HG03060 (cell line): ENCODE results near the gene NRCAM.

Source experiments
- ATAC-seq: cut with Tn5 transposase; IDR thresholded peaks from one replicate; pipeline ENCODE4 v1.9.1; 2021; ENCODE audit warnings: low read depth, moderate number of reproducible peaks; ENCODE audit not compliant: unreplicated experiment

Gene NRCAM

GRCh38 chr7:108181073-108181985 is 274.9 kb downstream of the NRCAM start:
- ATAC-seq = no peak

GRCh38 chr7:108178398-108178797 is 277.8 kb downstream of the NRCAM start:
- no peak for ATAC-seq

DNA sequence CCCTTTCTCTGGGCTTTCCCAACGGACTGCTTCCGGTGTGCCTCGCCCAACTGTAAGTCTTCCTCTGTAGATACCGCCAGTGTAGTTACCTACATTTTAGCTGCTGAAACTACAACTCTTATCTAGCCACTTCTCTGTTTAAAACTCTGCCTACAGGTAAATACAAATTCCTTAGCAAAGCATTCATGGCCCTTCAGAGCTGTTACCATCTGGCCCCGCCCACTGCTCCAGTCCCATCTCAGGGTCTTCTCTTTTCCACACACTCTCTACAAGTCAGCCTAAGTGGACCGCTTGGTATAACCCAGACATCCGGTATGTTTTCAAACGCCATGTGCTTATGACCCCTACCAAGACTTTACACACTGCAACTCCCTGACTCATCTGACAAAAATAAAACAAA is 285.1 kb downstream of the NRCAM start:
- no peak for ATAC-seq

DNA sequence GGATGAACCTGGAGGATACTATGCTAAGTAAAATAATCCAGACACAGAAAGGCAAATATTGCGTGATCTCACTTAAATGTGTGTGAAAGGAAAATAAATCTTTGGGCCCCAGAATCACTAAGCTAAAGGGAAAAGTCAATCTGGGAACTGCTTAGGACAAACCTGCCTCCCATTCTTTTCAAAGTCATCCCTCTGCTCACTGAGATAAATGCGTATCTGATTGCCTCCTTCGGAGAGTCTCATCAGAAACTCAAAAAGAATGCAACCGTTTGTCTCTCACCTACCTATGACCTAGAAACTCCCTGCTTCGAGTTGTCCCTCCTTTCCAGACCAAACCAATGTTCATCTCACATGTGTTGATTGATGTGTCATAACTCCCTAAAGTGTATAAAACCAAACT is 286.0 kb downstream of the NRCAM start:
- no peak for ATAC-seq

GRCh38 chr7:108167460-108167859 is 288.8 kb downstream of the NRCAM start:
- ATAC-seq = no peak

DNA sequence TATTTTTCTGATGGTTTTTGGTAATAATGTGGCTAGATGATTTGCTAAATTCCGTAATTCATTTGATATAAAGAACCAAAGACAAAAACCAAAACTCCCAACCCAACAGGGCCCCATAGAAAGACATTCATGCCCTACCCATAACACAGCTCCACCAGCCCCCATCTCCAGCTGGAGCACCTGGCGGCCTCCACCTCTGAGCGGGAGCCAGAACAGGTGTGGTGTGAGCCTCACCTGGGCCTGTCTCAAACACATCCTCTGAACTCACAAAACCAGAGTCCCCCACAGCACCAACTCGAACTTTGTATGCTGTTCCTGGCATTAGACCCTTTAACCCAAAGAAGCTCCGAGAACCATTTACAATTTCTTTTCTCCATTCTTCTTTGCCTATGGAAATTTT is 289.5 kb downstream of the NRCAM start:
- no peak for ATAC-seq

GRCh38 chr7:108165723-108166122 is 290.5 kb downstream of the NRCAM start:
- no peak for ATAC-seq

DNA sequence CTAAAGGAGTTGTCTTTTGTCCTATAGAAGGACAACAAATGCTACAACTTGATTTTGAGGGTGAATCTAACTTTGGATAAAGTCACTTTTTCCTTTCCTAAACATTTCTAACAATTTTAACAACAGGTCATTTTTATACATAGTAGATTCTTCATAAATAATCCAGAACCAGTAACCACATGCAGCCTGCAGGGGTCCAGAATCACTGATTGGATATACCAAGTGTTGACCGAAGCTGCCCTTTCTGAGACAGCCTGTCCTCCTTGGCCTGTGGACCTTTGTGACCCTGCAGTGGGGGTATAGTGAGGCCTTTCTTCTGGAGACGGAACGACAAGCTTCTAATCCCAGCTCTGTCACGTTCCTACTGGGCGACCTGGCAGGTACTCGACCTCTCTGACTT is 291.3 kb downstream of the NRCAM start:
- no peak for ATAC-seq

- no peak for ATAC-seq
These were observed 291.9 kb downstream of the NRCAM start for GRCh38 chr7:108164342-108164741.

DNA sequence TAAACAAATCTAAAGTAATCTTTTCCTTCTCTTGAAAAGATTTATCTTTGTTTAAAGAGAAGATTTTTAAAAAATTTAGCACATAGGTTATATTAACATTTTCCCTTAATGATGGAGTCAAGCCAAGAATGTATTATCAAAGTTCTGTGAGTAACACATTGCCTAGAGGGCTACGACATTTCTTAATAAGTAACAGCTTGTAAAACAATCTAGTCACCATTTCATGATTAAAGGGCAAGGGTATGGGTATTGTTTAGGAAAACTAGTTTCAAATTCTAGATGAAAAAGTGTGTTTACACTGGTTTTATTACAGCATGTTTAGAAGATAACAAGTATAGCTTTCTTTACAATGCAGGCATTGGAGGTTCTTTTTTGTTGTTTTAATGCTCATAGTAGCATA is 297.5 kb downstream of the NRCAM start:
- ATAC-seq = no peak

GRCh38 chr7:108157606-108158335 is 298.5 kb downstream of the NRCAM start:
- no peak for ATAC-seq

DNA sequence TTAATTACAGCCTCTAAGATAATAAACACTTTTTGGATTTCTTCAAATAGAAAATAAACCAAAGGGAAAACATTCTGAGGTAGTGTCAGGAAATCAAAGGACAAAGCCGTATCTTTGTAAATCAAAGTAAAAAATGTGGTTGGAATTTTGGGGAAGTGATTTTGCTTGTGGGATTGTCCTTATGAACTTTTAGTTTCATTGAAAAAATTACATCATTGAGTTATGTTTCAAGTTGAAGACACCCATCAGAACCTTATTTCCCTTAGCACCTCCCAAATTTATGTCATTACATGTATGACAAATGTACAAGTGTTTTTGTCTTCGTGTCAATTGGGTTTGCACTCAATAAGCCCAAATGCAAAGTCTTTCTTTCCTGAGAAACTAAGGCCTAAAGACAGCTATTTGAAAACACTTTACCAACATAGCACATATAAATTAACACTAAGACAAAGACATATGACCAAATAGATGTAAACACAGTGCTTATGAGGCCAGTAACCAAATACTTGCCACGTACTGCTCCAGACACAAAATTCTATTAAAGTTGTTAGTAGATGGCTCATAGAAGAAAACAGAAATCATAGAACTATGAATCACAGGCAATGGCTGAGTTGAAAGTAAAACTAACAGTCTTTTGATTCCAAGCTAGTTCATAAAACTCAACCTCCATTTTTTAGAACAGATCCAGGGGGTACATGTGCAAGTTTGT is 299.2 kb downstream of the NRCAM start:
- no peak for ATAC-seq

DNA sequence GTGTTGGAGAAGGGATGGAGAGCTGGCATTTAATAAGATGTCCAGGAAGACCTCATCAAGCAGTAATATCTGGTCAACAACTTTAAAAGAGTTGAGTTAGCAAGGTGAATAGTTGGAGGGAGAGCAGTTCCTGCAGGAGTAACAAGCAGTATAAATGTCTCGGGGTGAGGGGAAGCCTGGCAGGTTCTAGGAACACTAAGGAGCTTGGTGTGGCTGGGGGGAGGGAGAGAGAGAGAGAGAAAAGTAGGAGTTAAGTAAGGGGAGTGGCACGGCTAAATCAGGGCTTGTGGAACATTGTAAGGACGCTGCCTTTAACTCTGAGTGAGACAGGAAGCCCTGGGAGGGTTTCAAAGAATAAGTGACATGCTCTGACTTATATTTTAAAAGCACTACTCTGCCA is 304.0 kb downstream of the NRCAM start:
- no peak for ATAC-seq

GRCh38 chr7:108149908-108150307 is 306.3 kb downstream of the NRCAM start:
- ATAC-seq = no peak

GRCh38 chr7:108149119-108149518 is 307.1 kb downstream of the NRCAM start:
- ATAC-seq = no peak

DNA sequence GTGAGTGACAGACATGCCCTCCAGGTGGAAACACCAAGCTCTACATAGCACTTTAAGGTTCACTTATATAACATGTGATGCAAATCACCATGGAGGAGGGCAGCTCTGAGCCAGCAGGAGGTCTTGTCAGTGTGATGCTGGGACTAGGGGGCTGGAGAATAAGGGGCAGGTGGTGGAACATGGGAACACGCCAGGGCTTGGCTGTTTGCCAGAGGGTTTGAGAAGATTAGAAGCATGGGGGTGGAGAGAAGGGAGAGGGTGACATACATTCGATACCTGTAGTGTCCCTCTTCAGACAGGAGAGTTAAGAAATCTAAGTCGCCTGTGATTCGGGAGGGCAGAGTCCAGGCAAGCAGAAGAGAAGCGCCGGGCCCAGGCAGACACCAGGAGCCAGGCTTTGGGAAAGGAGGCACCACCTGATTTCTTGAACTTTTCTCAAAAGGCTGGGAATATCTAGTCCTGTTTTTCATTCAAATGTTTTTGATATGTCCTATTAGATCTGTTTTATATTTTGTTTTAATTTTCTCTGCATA is 309.1 kb downstream of the NRCAM start:
- no peak for ATAC-seq

- no peak for ATAC-seq
These were observed 310.0 kb downstream of the NRCAM start for GRCh38 chr7:108146070-108146842.

GRCh38 chr7:108145401-108145800 is 310.8 kb downstream of the NRCAM start:
- ATAC-seq = no peak

GRCh38 chr7:108144931-108145330 is 311.3 kb downstream of the NRCAM start:
- ATAC-seq = no peak
